GM12872 (cell line): ENCODE measurements around the gene MID1.
A peak's percentile ranks its signal among the peaks of the same experiment; 100 is the strongest.

Source experiments
- CTCF ChIP-seq: IDR thresholded peaks from 3 replicates; pipeline ENCODE4 v1.5.1; 2011; ENCODE audit warnings: low read depth, mild to moderate bottlenecking, low read length, moderate library complexity; ENCODE audit not compliant: insufficient read depth

The MID1 gene

GRCh38 chrX:10603612-10604011 is 16.8 kb downstream of the MID1 start:
- TF ChIP-seq CTCF, result no peak

GRCh38 chrX:10602646-10603045 is 17.7 kb downstream of the MID1 start:
- no peak for TF ChIP-seq CTCF

- TF ChIP-seq CTCF, result no peak
These were observed 19.9 kb downstream of the MID1 start for GRCh38 chrX:10600479-10600878.

GRCh38 chrX:10598540-10598939 is 21.8 kb downstream of the MID1 start:
- no peak for TF ChIP-seq CTCF

- TF ChIP-seq CTCF, result peak; percentile 60
These were observed 22.5 kb downstream of the MID1 start for GRCh38 chrX:10597871-10598270.

- no peak for TF ChIP-seq CTCF
These were observed 28.7 kb downstream of the MID1 start for GRCh38 chrX:10591363-10592335.

GRCh38 chrX:10589098-10589497 is 31.3 kb downstream of the MID1 start:
- no peak for TF ChIP-seq CTCF
